ENCODE results near the gene GABPA.

DNA sequence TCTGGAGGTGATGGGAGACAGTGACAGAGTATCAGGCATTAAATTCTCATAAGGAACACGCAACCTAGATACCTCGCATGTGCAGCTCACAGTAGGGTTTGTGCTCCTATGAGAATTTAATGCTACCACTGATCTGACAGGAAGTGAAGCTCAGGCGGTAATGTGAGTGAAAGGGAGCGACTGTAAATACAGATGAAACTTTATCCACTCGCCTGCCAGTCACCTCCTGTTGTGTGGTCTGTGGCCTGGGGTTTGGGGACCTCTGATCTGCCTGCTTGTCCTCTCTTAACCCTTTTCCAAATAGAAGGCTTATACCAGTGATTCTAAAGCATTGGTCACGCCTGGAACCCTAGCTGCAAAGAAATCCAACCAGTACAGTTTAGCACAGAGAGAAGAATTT is 15.3 kb downstream of the GABPA start:
- TF ChIP-seq CTCF (IDR thresholded peaks at IDR 0.05) (no peak), POLR2A (IDR thresholded peaks at IDR 0.05) (no peak)

Measured in esophagus squamous epithelium (tissue), 4 donors.